NCI-H446 (cell line): ENCODE data around the gene KLHL11.
"Not testable (repeated sequence)": the region's sequence is repeated elsewhere in the genome, so short reads cannot be mapped to it uniquely, and the experiment has no call there.

Experiments used
- DNase-seq, 2 experiments: peaks; one replicate each; lab custom pipeline; 2025; lab: John Stamatoyannopoulos, UW

KLHL11 gene

DNA sequence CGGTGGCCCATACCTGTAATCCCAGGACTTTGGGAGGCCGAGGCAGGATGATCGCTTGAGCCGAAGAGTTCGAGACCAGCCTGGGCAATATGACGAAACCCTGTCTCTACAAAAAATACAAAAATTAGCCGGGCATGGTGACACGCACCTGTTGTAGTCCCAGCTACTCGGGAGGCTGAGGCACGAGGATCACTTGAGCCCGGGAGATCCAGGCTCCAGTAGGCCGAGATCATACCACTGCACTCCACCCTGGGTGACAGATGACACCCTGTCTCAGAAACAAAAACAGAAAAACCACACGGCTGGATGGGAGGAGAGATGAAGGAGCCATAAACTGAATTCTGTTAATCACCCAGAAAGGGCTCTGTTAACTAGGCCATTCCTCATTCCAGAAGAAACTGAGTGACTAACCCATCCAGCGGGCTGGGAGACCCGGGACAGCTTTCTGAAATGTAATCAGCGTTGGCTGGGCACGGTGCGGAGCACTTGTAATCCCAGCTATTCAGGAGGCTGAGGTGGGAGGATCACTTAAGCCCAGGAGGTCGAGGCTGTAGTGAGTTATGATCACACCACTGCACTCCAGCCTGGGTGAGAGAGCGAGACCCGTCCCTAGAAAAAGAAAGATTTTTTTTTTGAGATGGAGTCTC is 28.6 kb downstream of the KLHL11 start:
- DNase-seq, result no peak

DNA sequence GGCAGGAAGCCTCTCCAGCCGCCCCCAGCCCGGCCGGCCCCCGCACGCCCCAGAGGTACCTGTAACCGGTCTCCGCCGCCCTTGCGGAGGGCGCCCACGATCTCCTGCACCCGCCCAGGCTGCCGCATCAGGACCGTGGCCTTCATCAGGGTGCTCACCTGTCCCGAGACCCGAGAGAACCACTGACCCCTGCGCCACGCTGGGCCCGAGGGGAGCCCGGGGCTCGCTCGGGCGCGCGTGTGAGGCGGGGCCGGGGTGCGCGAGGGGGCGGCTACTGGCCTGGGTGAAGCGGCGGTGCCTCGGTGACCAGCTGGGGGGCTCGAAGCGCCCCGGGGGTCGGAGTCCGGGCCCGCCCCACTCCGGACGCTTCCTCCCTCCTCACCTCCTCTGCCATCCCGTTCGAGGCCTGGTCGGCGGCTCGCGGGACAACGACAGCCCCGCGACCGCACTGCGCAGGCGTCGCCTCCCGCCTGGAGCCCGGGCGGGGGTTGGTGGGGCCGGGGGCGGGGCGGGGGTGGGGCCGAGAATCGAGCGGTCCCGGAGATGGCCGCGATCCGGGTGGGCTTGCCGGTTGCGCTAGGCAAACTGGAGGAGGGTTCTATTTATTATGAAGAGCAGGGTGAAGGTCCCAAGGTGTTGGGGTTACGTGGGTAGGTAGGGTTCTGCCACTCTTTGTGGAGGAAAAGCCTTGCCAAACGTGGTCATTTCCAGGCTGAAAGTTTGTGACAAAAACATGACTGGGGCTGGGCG is 29.2 kb downstream of the KLHL11 start, which contains the start of gene NT5C3B:
TSS of gene NT5C3B (minus strand) at position 433 of the 750 bp plus-strand sequence. CDS start at position 394, 39 bp downstream.
- peak; percentile 25 to 80 for DNase-seq

DNA sequence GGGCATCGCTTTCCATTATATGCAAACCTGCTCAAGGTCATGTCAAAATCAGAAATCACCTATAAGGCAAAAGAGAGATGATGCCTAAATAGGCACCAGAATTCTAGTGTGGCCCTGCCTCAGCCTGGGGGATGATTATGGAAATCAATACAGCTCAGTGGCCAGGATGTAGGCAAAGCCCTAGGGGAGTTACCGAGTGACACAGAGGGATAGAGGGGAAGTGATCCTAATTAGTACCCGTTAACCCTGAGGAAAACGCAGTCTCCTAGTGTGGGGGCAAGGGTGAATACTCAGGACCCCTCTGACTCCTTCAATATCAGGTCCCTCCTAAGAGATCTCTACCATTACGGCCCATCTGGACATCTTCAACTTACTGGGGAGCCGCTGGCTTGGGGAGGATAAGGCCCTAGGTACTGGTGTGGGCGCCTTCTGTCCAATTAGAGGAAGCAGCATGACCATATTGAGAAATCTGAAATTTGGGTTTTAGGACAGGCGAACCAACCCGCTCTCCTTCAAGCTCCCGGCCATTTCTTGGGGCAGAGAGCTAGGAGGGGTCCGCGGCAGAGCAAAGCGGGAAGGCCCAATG is 29.9 kb downstream of the KLHL11 start:
- DNase-seq, result no peak

DNA sequence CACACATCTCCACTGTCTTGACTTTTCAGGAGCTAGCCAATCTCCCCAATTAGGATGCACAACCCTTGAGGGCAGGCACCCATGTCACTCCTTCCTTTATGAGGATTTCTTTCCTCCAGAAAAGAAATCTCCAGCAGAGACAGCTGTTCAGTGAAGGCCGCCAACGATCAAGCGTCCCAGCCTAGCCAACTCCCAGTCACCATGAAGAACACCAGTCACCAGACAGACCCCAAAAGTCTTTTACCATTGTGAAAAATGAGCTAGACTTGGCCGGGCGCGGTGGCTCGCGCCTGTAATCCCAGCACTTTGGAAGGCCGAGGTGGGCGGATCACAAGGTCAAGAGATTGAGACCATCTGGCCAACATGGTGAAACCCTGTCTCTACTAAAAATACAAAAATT is 35.3 kb downstream of the KLHL11 start:
- DNase-seq, result not testable (repeated sequence)

DNA sequence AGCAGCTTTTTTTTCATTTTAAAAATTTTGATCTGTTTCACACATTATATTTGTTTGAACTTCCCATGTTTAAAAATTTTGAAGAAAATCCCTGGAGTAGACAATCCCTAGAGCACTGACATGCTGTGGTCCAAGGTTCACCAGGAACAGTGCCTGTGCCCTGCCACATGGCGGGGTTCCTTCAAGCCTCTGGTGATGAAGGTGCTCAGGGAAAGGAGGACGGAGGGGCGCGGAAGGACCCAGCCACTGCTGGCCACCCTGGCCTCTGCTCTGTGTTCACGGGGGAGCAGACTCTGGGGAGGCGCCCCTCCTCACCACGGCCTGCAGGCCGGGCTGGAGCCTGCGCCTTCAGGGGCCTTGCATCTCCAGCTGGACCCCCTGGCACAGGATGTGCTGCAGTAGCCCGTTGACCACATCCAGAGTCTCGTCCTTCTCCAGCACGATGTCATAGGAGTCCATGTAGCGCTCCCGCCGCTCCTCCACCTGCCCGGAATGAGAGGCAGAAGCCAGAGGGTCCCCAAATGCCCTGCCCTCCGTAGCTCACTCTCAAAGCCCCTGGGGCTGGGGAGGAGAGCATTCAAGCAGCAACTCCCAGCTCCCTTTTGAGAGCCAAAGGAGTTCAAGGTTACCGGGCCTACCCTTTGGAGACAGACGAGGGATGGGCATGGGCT is 39.9 kb downstream of the KLHL11 start:
- DNase-seq, result no peak

DNA sequence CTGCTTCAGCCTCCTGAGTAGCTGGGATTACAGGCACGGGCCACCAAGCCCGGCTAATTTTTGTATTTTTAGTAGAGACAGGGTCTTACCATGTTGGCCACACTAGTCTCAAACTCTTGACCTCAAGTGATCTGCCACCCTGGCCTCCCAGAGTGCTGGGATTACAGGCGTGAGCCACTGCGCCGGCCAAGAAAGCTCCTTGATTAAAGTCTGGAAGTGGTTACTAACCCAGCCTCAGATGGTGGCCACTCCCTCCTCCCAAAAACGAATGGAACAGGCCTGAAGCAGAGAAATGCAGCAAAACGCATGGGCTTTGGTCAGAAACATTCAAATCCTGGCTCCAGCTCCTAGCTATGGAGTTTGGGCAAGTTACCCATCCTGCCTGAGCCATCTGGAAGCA is 41.1 kb downstream of the KLHL11 start:
- no peak for DNase-seq

DNA sequence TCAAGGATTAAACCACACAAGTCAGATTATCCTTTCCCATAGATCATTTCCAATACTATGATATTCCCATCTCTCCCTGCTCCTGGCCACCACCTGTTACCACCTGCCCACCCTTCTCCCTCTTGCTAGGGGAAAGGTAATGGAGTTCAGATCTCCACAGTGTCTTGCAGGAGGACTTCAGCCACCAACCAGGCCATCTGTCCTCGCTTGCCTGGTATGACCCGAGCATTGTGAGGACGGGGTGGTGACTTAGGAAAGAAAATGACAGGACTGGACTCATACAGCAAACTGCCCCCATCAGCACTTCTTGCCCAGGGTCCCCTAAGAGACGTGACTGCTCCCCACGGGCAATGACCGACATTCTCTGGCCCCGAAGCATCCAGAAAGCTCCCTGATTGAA is 41.6 kb downstream of the KLHL11 start:
- DNase-seq, result no peak

DNA sequence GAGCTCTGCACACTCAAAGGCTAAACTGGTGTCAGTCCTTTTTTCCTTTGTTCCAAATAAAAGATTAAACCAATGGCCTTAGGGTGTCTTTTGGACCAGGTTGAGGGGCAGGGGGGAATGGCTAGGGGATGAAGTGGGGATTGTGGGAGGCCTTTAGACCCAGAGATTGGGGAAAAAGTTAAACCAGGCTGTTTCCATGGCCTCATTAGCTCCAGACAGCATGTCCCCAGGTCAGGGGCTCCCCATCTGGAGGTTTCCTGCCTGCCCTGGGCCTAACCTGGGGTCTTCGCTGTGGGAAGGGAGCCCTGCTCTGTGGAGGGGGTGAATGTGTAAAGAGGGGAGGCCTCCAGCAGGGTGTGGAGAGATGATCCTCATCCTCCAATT is 42.1 kb downstream of the KLHL11 start:
- no peak for DNase-seq

DNA sequence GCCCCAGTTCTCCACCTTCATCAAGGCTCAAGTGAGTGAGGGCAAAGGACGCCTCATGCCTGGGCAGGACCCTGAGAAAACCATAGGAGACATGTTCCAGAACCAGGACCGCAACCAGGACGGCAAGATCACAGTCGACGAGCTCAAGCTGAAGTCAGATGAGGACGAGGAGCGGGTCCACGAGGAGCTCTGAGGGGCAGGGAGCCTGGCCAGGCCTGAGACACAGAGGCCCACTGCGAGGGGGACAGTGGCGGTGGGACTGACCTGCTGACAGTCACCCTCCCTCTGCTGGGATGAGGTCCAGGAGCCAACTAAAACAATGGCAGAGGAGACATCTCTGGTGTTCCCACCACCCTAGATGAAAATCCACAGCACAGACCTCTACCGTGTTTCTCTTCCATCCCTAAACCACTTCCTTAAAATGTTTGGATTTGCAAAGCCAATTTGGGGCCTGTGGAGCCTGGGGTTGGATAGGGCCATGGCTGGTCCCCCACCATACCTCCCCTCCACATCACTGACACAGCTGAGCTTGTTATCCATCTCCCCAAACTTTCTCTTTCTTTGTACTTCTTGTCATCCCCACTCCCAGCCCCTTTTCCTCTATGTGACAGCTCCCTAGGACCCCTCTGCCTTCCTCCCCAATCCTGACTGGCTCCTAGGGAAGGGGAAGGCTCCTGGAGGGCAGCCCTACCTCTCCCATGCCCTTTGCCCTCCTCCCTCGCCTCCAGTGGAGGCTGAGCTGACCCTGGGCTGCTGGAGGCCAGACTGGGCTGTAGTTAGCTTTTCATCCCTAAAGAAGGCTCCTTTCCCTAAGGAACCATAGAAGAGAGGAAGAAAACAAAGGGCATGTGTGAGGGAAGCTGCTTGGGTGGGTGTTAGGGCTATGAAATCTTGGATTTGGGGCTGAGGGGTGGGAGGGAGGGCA is 42.7 kb downstream of the KLHL11 start:
- DNase-seq, result no peak

DNA sequence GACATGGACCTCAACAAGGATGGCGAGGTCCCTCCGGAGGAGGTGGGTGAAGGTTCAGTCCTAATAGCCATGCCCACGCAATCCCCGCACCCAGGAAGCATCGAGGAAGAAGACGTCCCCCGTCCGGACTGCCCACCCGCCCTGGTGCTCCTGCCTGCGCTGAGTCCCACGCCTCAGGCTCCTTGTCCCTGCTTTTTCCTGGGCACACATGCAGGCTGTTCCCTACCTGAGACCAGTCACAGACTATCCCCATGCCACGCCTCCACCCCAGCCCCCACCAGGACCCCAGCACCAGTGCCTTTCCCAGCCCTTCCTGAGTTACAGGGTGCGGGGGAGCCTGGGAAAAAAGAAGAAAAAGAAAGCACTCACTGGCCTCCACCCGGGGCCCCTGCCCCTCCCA is 43.4 kb downstream of the KLHL11 start:
- no peak for DNase-seq

DNA sequence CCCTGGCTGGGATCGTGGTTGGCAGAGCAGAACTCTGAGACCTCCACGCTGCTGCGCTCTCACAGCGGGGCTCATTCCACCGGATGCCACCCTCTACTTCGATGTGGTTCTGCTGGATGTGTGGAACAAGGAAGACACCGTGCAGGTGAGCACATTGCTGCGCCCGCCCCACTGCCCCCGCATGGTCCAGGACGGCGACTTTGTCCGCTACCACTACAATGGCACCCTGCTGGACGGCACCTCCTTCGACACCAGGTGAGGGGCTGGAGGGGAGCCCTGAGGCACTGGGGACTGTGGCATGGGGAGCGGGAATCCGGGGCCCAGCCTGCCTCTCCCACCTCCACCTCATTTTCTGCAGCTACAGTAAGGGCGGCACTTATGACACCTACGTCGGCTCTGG is 47.2 kb downstream of the KLHL11 start:
- no peak for DNase-seq

DNA sequence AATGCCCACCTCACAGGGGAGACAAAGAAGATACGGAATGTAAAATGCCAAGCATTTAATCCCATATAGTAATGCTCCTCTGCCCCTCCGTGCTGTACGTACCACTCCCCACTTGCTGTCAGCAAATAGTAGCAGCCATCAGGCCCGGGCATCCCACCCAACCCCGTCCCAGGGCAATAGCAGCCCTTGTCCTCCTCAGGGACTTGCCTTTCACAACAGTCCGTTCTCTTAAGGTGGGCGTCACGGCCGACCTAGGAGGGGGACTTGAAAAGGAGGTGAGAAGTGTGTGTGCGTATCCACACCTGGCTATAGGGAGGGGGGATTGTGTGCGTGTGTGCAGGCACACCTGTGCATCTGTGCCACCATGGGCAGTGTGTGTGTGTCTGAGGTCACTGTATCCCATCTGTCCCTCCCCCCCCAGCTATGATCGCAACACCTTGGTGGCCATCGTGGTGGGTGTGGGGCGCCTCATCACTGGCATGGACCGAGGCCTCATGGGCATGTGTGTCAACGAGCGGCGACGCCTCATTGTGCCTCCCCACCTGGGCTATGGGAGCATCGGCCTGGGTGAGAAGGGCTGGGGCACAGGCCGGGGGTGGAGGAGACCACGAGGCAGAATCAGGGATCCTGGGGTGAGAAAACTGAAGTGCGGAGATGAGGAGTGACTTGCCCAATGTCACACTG is 48.4 kb downstream of the KLHL11 start:
- DNase-seq, result no peak

DNA sequence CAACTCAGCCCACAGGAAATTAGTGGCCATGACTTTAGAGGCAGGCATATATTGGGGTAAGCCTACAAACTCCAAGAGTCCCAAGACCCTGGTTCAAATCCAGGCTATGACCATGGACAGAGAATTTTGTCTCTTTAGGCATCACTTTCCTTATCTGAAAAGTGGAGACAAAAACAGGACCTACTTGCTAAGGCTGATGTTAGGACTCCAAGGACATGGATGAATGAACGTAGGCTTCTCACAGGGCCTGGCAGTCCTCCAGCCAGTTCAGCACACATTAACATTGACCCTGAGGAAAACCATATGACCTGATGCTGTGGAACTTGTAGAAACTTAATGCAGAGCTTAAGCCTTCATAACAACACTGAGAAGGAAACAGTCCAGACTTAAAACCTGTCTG is 51.0 kb downstream of the KLHL11 start:
- DNase-seq, result no peak

DNA sequence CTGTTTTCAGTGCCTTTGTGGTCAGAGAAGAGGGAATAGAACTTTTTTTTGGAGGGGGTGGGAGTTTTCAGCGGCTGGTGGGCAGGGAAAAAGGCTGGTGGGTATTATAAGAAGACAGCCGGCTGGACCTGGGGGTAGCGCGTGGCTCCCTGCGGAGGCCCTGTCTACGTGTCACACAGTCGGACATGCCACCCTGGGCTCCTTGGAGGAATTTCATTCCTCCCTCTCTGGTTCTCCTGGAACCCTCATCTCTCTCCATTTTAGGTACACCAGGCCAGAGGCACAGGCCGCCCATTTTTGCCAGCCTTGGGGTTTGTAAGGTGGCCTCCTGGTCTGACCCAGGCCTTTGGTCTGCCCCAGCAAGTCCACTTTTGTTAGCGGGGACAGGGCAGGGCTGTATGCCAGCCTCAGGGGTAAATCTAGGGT is 51.5 kb downstream of the KLHL11 start:
- DNase-seq, result no peak

DNA sequence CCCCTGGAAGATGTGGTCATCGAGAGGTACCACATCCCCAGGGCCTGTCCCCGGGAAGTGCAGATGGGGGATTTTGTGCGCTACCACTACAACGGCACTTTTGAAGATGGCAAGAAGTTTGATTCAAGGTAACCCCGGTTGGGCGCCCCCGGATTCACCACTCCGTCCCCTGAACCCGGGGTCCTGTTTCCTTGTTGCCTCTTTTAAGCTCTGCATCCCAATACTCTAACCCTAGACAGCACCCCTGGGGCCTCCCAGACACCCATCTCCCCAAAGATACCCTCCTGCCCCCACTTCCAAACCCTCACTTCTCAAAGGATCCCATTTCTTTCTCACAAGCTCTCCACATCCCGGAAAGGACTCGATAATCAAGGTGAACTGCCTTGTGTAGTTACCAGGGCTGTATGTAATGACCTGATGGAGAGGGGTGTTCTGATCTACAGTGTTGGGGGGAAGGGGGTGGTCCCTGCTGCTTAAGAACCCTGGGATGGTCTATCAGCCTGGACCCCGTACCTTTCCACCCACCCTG is 52.0 kb downstream of the KLHL11 start:
- no peak for DNase-seq

DNA sequence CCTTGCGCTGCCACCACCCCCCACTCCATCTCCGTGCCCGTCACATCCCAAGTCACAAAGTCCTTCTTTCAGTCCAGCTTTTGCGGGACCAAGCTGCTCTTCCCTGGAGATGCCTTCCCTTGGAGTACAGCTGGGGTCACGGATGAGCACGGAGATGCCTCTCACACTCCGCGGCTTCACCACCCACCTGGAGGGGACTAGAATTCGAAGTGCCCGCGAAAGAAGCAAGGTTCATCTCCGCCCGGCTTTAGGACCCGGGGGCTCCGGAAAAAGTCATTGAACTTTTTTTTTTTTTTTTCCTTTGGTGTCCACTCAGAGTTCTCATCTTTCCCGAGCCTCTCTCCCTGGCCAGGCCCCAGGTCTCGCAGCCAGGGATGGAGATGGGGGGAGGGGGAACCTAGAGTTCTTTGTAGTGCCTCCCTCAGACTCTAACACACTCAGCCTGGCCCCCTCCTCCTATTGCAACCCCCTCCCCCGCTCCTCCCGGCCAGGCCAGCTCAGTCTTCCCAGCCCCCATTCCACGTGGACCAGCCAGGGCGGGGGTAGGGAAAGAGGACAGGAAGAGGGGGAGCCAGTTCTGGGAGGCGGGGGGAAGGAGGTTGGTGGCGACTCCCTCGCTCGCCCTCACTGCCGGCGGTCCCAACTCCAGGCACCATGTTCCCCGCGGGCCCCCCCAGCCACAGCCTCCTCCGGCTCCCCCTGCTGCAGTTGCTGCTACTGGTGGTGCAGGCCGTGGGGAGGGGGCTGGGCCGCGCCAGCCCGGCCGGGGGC is 52.7 kb downstream of the KLHL11 start, which contains the start of gene FKBP10:
TSS of gene FKBP10 (plus strand) at position 624 of the 771 bp plus-strand sequence. CDS start at position 655, 31 bp downstream.
- peak in 1 of 2 experiments; percentile 13 for DNase-seq

DNA sequence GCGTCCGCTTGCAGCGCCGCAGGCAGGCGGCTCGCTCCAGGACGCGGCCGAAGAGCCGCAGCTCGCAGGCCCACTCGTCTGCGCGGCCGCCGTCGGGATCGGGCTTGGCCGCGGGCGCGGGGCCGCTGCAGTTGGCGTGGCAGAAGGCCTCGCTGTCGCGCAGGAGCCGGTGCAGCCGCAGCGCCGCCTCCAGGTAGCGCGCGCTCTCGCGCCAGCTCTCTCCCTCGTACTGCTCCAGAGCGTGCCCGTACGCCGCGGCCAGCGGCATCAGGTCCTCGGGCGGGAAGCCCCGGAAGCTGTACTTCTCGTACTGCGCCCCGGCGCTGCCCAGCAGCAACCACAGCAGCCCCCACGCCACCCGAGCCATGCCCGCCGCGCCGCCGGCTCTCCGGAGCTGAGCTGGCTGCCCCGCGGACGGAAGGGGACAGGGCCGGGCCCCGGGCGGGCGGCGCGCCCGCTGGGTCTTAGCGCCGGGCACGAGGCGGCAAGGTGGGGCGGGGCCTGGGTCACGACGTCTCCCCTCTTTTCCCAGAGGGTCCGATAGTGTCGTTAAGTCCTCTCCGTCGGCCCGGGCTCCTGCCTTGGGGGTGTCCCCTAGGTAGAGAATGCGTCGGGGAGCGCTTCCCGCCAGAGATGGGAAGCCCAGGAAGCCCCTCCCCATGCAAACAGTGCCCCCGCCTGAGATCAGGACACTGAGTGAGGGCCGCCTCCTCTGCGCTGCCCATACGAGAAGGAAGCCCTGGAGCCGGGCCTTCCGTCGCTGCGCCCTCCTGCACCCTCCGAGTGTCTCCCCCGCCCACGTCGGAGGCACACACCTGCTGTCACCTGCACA is 53.5 kb downstream of the KLHL11 start, which contains the start of gene P3H4:
TSS of gene P3H4 (minus strand) at position 401 of the 832 bp plus-strand sequence. CDS start at position 367, 34 bp downstream.
- peak in 1 of 2 experiments; percentile 76 for DNase-seq

DNA sequence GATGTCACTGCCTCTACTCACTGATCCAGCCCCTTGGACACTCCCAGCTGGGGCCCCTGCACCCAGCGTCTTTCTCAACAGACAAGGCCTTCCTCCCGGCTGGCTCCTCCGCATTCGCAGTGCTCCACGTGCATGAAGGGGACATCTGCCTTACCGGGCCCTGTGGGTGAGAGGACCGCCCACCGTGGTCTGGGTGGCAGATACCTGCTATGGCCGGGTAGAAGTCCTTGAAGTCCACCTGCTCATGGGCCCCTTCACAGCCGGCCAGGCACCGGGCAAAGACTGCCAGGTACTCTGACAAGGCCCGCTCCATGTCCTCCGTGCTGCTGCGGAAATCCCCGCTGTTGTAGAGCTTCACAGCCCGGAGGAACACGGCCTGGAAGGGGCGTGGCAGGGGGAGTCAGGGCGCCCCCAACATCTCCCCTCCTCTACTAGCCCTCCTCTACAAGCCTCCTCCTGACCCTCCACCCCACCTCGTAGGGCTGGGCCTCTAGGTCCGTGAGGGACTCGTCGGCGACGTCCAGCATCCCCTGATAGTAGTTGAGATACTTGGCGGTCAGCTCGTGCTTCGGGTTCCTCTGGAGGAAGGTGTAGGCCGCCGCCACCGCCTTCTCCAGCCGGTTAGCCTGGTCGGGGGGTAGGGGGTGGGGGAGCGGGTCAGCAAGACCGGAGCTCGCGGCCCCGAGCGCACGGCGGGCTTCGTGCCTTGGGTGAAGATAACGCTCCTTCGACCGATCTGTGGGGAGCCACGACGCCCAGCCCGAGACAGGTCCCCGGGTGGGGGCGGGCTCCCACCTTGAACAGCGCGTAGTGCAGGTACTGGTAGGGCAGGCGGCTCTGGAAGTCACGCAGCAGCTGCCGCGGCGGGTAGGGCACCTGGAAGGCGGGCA is 54.3 kb downstream of the KLHL11 start:
- DNase-seq, result no peak
